RWPE1 (cell line): Measurements from ENCODE around the gene TPSAB1.

ENCODE experiments used
- CTCF ChIA-PET: fragments of 350-600 bp; sonication (Branson Sonifier 250); formaldehyde crosslinking; extraction: SDS; loops from one replicate; lab custom pipeline; 2021; lab: Yijun Ruan, JAX
- POLR2A ChIA-PET: fragments of 400-600 bp; formaldehyde crosslinking; extraction: SDS; loops from one replicate; lab custom pipeline; 2020; ENCODE audit warnings: antibody characterized with exemption; ENCODE audit not compliant: low non-redundant PET; lab: Yijun Ruan, JAX
- DNase-seq: peaks from one replicate; pipeline ENCODE4 v3.0.0; 2012; ENCODE audit warnings: low spot score
- H3K27ac ChIP-seq: fragments of 450-650 bp; 2 replicates; pipeline ENCODE4 v1.5.1; 2017
- CTCF ChIP-seq: fragments of 450-650 bp; conservative IDR thresholded peaks from 2 replicates; pipeline ENCODE4 v1.5.1; 2017; ENCODE audit warnings: low read depth, mild to moderate bottlenecking

The TPSAB1 gene

GRCh38 chr16:1209081-1209480 is 31.4 kb upstream of the TPSAB1 start:
- no peak for TF ChIP-seq CTCF
- DNase-seq, result no peak
- ChIA-PET POLR2A (no interaction called here), CTCF (interaction anchor here (1.1 kb wide), 1 partner anchor 103 kb away, joined by 3 read pairs; no protein-coding TSS in a partner anchor)
- H3K27ac ChIP-seq, result no peak overlapping the region

GRCh38 chr16:1210461-1210860 is 30.0 kb upstream of the TPSAB1 start:
- ChIA-PET POLR2A (no interaction called here), CTCF (no interaction called here)
- no peak for DNase-seq
- no peak for TF ChIP-seq CTCF
- H3K27ac ChIP-seq, result no peak overlapping the region

- no peak overlapping the region for H3K27ac ChIP-seq
- no peak for TF ChIP-seq CTCF
- no peak for DNase-seq
- ChIA-PET CTCF (no interaction called here), POLR2A (no interaction called here)
Measured at GRCh38 chr16:1211451-1212268, 28.8 kb upstream of the TPSAB1 start.

GRCh38 chr16:1212616-1213194 is 27.8 kb upstream of the TPSAB1 start:
- CTCF ChIA-PET, result no interaction called here
- no peak overlapping the region for H3K27ac ChIP-seq
- TF ChIP-seq CTCF, result no peak
- POLR2A ChIA-PET, result no interaction called here
- no peak for DNase-seq

GRCh38 chr16:1213231-1213630 is 27.3 kb upstream of the TPSAB1 start:
- DNase-seq, result no peak
- no peak overlapping the region for H3K27ac ChIP-seq
- ChIA-PET CTCF (no interaction called here), POLR2A (no interaction called here)
- TF ChIP-seq CTCF, result no peak

GRCh38 chr16:1213796-1214372 is 26.6 kb upstream of the TPSAB1 start:
- DNase-seq, result no peak
- ChIA-PET CTCF (no interaction called here), POLR2A (no interaction called here)
- no peak overlapping the region for H3K27ac ChIP-seq
- TF ChIP-seq CTCF, result no peak
